Breast epithelium (tissue), 3 donors: Measurements from ENCODE around the gene IRF5.

Experiments
- CTCF ChIP-seq, 3 donors: fragments of 450-650 bp; IDR thresholded peaks; one replicate each; pipeline ENCODE4 v1.5.1; 2016 to 2017; ENCODE audit warnings: antibody characterized with exemption in 3 of 3, mild to moderate bottlenecking in 3 of 3, moderate library complexity in 3 of 3
- POLR2A ChIP-seq: fragments of 450-650 bp; IDR thresholded peaks from one replicate; pipeline ENCODE4 v1.6.1; 2016; ENCODE audit warnings: antibody characterized with exemption, mild to moderate bottlenecking, moderate library complexity
- POLR2AphosphoS5 ChIP-seq, 3 donors: sonication (generic); formaldehyde crosslinking; IDR thresholded peaks; one replicate each; pipeline ENCODE4 v1.6.1; 2017; ENCODE audit warnings: antibody characterized with exemption in 3 of 3

DNA sequence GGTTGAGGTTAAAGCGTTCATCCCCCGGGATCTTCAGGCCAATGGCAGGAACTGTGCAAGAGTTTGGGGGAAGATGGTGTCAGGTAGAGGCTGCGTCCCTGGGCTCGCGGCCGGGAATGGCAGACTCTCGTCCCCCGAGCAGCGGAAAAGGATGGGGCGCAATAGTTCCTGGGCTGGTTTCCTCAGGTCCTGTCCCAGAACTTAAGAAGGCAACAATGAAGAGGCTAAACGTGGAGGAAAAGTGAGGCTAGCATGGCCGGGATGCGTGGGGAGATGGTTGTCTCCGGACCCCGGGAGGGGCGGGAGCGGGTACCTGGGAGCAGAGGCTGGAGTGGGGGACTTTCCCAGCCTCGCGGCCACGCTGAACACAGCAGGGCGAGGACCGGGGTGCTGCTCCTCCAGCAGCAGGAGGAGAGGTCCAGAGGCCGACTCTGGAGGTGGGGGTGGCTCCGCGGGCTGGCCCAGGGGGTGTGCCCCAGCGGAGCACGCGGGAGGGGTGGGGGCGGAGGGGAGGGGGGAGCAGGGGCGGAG lies 882 bp downstream of the IRF5 start:
- TF ChIP-seq POLR2A (no peak), CTCF (IDR thresholded peaks at IDR 0.05) (no peak), POLR2AphosphoS5 (IDR thresholded peaks at IDR 0.05) (no peak)
